GM12872 (cell line): ENCODE data around the gene NOC2L.

Experiments used
- CTCF ChIP-seq: IDR thresholded peaks from 3 replicates; pipeline ENCODE4 v1.5.1; 2011; ENCODE audit warnings: low read depth, mild to moderate bottlenecking, low read length, moderate library complexity; ENCODE audit not compliant: insufficient read depth

The NOC2L gene

GRCh38 chr1:1001057-1001783, 42.2 kb upstream of the NOC2L start:
- TF ChIP-seq CTCF = no peak

DNA sequence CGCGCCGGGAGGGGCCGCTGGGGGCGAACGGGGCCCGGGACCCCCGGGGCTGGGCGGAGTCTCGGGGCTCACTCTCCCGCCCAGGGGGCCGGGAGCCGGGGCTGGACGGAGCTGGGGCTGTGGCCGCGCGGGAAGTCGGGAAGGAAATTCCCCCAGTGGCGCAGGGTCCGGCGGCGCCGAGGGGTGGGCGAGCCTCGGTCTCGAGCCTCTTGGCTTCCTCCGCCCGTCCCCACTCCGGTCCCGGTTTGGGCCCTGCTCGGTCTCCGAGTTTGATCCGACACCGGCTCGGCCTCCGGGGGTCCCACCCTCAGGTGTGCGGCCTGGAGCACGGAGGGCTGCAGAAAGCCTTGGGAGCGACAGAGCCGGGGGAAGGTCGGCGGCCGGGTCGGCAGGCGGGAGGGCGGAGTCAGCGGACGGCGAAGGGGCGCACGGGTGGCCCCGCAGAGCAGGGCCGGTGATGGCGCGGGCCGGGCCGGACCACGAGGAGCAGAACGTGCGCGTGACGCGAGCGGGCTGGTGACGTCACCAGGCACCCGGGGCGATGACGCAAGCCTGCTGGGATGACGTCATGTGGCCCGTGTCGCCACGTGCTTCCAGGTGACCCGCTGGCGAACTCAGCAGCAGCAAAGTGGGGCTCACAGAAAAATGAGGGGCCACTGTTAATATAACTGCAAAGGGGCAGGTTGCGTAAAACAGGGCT, 41.5 kb upstream of the NOC2L start:
- no peak for TF ChIP-seq CTCF

- TF ChIP-seq CTCF = no peak
Measured at GRCh38 chr1:999725-1000356, 40.8 kb upstream of the NOC2L start, which contains the start of gene HES4. HES4 (minus strand) TSS chr1:1000097; CDS start chr1:999973, 124 bp downstream.

- TF ChIP-seq CTCF = no peak
Measured at GRCh38 chr1:998995-999724, 40.1 kb upstream of the NOC2L start.

DNA sequence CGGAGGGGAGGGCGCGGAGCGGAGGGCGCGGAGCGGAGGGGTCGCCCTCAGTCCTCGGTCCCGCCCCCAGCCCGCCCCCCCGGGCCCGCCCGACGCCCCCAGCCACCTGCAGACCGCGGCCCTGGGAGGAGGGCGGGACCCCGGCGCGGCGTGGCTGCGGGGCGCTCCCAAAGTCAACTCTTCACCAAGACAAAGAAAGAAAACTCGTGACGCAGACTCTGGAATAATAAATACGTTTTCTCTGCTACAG, 39.6 kb upstream of the NOC2L start:
- no peak for TF ChIP-seq CTCF

- no peak for TF ChIP-seq CTCF
Measured at GRCh38 chr1:997993-998744, 39.1 kb upstream of the NOC2L start.

DNA sequence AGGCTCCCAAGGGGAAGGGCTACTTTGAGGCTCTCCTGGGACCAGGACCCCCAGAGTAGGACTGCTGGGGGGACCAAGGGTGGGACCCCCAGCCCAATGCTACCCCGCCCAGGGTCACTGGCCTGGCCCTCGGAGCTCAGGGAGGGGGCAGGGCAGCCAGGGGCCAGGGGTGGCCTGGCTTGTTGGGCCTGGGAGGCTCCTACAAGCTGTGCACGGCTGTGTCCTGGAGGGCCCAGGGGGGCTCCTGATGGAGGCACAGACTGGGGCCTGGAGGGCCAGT, 38.6 kb upstream of the NOC2L start:
- no peak for TF ChIP-seq CTCF
